Cortex of kidney (tissue), 1 donor: Measurements from ENCODE around the gene TRIM21.
"Not testable (repeated sequence)": the region's sequence is repeated elsewhere in the genome, so short reads cannot be mapped to it uniquely, and the experiment has no call there.

Source experiments
- DNase-seq: peaks from one replicate; lab custom pipeline; 2025; lab: John Stamatoyannopoulos, UW

The TRIM21 gene

DNA sequence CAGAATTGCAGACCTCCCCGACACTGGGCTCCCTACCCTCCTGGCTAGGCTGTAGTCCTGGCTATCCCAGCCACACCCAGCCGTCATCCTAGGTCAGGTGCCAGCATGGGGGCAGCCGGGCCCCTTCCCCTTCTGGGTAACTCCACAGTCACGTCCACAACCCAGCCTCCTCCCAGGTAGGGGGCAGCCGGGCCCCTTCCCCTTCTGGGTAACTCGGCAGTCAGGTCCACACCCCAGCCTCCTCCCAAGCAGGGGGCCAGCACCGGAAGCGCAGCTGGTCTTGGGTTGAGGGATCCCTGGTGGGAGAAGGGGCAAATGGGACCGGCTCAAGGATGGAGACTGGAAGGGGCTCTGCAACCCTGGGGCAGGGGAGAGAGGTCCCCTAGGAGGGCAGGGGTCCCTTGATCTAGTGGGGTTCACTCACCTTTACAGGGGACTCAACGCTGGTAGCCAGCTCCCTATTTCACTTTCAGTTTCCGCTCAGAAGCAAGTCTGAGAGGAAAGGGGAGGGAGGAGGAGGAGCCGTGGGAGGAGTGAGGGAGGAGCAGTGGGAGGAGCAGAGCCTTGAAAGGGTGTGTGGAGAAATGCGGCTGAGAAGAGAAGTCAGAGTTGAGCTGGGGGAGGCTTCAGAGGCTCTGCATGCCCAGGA lies at the start of gene TRIM21:
Gene TRIM21 (minus strand): TSS at position 494 of the 649 bp plus-strand sequence. CDS start 3,293 bp downstream, outside the sequence.
- DNase-seq, result no peak

DNA sequence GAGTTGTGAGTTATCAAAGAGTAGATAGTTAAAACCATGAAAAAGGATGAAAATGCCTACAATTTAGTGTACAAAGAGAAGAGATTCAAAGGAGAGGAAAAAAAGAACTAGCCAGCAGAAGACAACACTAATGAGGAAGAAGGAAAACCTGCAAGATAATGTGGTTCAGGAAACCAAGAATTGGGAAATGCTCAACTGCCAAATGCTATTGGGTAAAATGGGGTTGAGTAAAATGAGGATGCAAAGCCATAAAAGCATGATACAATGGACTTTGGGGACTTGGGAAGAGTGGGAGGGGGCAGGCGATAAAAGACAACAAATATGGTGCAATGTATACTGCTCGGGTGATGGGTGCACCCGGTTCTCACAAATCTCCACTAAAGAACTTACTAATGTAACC lies 48.0 kb upstream of the TRIM21 start:
- DNase-seq, result no peak

DNA sequence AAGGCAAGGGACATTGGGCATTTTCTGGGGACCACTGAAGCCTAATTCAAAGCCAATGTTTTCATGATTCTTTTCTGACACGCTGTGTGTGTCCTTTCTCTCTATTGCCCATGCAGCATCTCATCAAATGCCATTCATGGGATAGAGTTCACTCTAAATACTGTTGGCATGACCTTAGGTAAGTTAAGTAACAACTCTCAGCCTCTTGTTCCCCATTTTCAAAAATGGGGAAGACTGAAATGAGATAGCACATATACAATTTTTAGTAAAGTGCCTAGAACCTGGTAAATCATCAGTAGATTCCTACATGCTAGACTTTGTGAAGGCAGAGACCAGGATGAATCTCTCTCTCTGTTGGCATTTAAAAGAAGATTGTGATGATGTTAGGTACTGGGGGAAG lies 42.9 kb upstream of the TRIM21 start:
- no peak for DNase-seq

DNA sequence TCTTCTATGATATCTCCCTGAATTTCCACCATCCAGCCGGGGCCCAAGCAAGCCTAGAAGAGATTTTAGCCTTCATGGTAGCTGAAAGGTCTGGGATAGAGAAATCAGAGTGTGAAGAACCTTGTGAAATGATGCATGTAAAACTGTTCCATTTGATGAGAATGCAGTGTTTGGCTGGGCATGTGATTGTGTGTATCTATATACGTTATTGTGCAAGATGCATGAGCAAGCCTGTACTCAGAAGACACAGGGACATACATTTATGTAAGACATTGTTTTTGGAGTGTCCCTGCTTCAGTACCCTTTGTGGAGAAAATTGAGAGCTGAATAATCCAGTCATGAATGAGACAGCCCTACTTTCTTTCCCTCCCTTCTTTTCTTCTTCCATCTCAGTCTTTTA lies 40.4 kb upstream of the TRIM21 start:
- DNase-seq, result no peak

DNA sequence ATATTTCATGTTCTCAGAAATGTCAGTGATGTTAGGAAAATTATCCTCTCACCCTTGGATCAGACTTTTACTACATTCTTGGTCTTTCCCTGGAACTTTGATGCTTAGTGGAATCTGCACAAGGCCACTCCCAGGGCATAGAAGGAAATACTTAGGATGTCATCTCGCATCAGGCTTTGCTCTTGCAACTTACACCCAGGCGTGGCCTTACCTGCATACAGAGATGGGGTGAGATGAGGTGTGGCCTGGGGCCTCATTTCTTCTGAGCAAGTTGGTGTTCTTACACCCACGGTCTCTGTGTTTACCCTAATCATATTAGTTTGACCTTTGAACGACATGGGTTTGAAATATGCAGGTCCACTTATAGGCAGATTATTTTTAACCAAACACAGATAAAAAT lies 36.5 kb upstream of the TRIM21 start:
- no peak for DNase-seq

DNA sequence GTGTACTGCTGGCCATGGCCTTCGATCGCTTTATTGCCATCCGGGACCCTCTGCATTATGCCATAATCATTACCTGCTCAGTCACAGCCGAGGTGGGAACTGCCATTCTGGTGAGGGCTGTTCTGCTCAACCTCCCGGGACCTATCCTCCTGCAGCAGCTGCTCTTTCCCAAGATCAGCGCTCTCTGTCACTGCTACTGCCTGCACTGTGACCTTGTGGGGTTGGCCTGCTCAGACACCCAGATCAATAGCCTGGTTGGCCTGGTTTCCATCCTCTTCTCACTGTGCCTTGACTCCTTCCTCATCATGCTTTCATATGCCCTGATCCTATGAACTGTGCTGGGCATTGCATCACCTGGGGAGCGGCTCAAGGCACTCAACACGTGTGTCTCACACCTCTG lies 24.9 kb upstream of the TRIM21 start:
- no peak for DNase-seq

DNA sequence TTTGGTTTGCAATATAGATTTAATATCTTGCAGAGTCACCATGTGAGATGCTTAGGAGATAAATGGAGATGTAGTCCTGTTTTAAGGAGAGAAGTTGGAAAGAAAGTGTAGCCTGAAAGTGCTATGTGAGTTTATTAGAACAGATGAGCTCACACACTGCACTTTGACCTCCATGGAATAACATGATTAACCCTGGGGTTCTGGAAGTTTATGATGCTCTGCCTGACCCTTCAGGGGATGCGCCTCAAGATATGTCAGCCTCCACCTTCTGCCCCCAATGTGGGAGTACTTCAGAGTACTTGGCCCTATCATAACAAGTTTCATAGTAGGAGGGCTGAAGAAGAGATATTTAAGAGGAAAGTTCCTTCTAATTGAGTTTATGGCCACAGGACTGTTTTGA lies 23.3 kb upstream of the TRIM21 start:
- DNase-seq, result no peak

DNA sequence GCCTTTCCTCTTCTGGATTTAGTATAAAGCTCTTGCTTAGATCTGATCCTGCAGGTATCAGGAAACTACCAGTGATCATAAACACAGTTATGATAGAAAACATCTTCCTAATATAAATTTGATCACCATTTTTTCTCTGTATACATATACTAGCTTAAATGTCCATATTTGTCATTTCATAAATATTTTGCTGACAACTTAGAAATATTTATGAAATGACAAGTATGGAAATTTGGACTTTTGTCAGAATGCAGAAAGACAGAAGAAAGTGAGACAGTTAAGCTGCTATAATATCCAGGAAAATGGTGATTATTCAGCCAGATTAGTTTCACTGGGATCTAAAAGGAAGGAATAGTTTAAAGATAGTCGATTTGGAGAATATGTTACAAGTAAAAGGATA lies 22.8 kb upstream of the TRIM21 start:
- DNase-seq, result no peak

DNA sequence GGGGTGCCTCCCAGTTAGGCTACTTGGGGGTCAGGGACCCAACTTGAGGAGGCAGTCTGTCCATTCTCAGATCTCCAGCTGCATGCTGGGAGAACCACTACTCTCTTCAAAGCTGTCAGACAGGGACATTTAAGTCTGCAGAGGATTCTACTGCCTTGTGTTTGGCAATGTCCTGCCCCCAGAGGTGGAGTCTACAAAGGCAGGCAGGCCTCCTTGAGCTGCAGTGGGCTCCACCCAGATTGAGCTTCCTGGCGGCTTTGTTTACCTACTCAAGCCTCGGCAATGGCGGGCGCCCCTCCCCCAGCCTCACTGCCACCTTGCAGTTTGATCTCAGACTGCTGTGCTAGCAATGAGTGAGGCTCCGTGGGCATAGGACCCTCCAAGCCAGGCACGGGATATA lies 12.7 kb upstream of the TRIM21 start:
- DNase-seq, result not testable (repeated sequence)

DNA sequence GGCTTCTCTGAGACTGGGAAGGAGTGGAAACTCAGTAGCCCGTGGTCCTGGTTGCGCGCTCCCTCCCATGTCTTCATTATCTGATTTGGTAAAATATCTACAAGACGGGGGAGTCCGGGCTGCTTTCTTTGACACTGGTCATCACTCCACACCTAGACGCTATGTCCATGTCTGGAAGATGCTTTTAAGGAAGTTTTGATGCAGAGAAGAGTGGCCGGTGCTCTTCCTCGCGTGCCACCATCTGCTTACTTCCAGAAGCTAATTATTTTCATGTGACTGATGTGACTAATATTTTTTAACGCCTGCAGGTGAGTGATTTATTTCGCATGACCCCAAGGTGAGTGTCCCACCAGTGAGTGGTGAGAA lies 339 bp upstream of the TRIM21 start:
- DNase-seq, result no peak

DNA sequence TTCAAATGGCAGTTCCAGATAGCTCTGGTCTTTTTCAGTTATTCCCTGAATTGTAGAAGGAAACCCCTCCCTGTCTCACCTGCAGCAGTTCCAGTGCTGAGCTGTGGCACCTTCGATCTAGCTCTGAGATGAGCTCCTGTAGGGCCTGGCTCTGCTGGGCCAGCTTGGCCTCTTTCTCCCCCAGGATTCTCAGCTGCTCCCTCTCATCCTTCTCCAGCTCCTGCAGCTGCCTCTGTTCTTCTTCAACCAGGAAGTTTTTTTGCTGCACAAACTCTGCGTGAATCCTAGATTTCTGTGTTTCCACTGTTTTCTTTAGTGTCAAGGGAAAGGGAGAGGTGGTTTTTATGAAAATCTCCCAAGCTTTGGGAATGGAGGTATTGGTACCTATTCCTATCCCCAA lies 5.3 kb downstream of the TRIM21 start:
- no peak for DNase-seq

DNA sequence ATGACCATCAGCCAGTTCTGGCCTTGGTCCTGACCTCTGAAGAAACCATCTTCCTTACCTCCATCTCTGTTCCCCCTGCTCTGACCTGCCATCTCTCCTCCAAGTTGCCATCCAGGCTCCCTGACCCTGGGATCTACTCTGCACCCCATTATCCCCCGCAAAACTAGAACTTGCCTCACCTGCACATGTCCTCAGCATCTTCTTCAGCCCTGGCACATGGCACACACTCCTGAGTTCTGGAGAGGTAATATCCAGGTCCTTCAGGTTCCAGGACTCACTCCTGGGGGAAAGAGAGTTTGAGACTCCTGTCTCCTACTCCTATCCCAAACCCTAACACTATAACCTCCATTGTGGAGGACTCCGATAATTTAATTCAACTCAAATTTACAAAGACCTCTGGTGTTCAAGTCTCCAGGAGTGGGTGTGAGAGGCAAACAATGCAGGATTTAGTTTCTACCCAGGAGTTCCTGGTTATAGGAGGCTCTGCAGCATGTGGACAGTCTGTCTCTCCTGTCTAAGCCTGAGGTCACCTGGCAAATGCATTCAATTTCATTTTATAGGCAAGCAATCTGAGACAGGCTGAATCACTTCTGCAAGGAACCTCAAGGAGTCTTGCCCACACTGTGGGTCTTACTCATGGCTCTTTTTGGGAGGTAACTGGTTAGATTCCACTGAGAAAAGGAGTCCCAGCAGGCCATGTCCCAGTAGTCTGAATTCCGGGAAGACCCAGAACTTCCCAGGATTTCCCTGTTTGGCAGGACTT lies 7.3 kb downstream of the TRIM21 start:
- no peak for DNase-seq

DNA sequence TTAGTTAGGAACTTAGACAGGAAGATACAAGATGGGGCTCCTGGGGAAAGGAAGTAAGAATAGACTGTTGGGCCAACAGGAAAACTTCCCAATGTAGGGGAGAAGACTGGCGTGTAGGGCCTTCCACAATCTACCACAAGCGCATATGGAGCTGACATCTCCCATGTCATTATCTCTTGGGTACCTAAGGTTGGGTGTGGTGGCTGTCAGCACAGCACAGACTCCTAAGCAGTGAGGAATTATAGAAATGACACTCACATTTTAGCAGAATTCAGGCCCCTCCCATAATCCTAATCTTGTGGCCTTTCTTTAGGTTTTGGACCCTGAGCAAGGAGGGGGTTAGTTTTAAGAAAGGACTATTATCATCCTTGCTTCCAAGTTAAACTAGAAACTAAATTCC lies 11.6 kb downstream of the TRIM21 start:
- no peak for DNase-seq

DNA sequence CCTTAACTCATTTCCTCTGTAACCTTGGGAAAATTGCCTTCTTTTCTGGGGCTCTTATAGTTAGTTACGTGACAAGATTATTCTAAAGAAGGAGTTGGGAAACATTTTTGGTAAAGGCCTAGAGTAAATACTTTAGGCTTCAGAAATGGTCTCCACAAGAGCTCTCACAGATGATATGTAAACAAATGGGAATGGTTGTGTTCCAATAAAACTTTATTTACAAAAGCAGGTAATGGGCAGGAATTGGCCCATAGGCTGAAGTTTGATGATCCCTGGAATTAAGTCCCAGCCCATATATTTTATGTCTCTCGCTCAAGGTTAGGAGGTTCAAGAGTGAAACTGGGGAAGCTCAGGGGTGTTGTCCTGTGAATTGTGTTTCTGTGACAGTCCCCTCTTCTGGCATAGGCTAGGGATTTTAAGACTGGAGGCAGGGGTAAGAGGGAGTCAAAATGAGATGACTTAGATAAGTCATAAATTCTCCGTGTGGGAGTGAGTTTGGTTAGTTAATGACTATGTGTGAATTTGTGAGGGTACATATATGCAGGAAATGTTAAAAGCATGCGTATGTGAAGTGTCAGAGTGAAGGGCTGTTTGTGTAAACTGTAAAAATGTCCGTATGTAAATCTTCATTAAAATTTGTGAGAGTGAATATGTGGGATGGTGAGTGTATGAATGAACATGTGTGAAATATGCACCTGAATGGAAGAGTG lies 17.9 kb downstream of the TRIM21 start:
- no peak for DNase-seq

DNA sequence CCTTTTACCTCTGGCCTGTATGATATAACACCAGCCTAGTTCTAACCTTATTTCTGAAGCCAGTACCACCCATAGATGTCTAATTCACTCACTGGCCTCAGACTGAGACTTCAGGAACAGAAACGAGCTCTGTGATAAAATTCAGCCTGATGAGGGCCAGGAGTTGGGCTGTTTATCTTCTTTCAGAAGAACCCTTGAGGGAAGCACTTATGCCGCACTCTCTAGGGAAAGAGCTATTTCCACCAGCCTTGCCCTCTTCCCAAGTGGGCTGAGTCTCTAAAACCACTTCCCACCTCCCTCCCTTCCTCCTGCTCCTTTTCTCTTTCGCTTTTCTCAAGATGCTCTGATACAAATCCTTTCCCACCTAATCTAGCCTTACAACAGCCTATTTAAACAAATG lies 23.3 kb downstream of the TRIM21 start:
- no peak for DNase-seq

DNA sequence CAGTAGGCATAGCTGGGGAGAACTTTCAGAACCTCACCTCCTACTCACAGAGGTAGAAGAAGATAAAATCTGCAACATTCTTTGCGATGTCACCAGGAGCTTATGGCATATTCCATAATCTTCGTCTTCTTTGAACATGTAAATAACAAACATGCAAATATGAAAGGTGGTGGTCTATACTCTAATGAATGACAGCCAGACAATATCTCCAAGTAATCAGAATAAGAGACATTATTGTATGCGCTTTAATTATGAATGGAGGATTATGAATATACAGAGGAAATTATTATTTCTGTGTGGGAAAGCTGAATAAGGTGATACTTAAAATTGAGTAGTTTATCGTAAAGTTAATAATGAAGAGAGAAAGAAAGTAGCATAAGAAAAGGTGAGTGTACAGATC lies 25.2 kb downstream of the TRIM21 start, which contains the start of gene OR52B4:
Gene OR52B4 (minus strand): TSS at position 101 of the 400 bp plus-strand sequence. CDS start 91 bp downstream, at position 10.
- DNase-seq, result no peak

DNA sequence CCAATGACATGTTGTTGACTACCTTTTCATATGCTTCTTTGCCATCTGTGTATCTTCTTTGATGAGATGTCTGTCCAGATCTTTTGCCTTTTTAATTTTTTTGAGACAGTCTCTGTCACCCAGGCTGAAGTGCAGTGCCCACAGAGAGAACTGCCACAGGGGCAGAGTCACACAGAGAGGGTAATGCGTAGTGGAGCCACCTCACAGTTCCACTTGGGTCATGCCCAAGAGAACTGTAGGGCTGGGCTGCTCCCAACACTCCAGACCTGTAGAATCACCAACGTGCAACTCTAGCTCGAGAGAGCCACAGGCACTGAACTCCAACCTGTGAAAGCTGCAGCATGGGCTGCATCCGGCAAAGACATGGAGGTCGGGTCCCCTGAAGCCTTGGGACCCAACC lies 45.4 kb downstream of the TRIM21 start:
- not testable (repeated sequence) for DNase-seq

DNA sequence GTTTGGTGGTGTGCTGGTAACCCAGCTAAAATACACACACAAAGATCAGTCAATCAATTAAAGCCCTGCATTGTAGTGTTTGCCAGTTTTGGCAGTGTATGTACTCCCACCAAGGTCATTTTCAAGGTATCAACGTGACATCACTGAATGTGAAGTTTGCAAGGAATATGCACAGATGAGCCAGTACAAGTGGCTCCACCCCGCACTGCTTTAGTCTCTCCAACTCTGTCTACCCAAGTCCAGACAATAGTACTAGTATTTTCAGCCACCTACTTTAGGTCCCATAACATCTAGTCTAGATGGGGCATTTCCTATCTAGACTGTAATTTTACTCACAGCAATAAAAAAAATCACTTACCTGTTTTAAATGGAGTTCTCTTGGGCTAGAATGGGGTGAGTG lies 48.1 kb downstream of the TRIM21 start:
- DNase-seq, result not testable (repeated sequence)
